IMR-90 (cell line): ENCODE measurements around the gene HPGDS. TPM values are rescaled to one million over a fixed set of nuclear protein-coding genes. Genes with fewer than 3 reads are reported as not detected.

Source experiments
- ATAC-seq: fragments of 200-7000 bp; cut with Tn5 transposase; 2 replicates; pipeline ENCODE4 v1.9.1; 2020; ENCODE audit warnings: low read depth, mild to moderate bottlenecking, moderate library complexity
- BruUV-seq: library from RNA; stranded (reverse); fragments of 400-500 nt; replicated peaks from 2 replicates; lab custom pipeline; 2021; lab: Mats Ljungman, UMichigan
- CTCF ChIA-PET: fragments of 300-600 bp; formaldehyde crosslinking; extraction: SDS; loops from one replicate; lab custom pipeline; 2021; ENCODE audit warnings: antibody characterized with exemption; lab: Yijun Ruan, JAX
- POLR2A ChIA-PET: fragments of 300-600 bp; sonication (Branson Sonifier 250); formaldehyde crosslinking; loops from one replicate; lab custom pipeline; 2022; ENCODE audit warnings: antibody characterized with exemption; ENCODE audit not compliant: unreplicated experiment; lab: Charles Lee
- DNase-seq: peaks from one replicate; pipeline ENCODE4 v3.0.0; 2013
- H2AFZ ChIP-seq: replicated peaks from 2 replicates; pipeline ENCODE3; 2013; ENCODE audit warnings: low read length, mild to moderate bottlenecking; ENCODE audit not compliant: poor library complexity
- H2AK5ac ChIP-seq: 2 replicates; pipeline ENCODE4 v1.6.1; 2013; ENCODE audit warnings: low read depth, low read length, inconsistent platforms
- H2AK9ac ChIP-seq: replicated peaks from 2 replicates; pipeline ENCODE3; 2013; ENCODE audit warnings: mild to moderate bottlenecking, low read depth, low read length, moderate library complexity; ENCODE audit not compliant: poor library complexity
- H2BK120ac ChIP-seq: 2 replicates; pipeline ENCODE4 v1.6.1; 2013; ENCODE audit warnings: low read depth, low read length, inconsistent platforms
- H2BK15ac ChIP-seq: 3 replicates; pipeline ENCODE4 v1.6.1; 2013; ENCODE audit warnings: low read depth, low read length, inconsistent platforms
- H2BK20ac ChIP-seq: 2 replicates; pipeline ENCODE4 v1.6.1; 2013; ENCODE audit warnings: low read depth, mild to moderate bottlenecking, inconsistent platforms, low read length, moderate library complexity
- H2BK5ac ChIP-seq: 2 replicates; pipeline ENCODE4 v1.6.1; 2013; ENCODE audit warnings: mild to moderate bottlenecking, low read depth, low read length, inconsistent platforms; ENCODE audit not compliant: poor library complexity, severe bottlenecking
- H3K14ac ChIP-seq: replicated peaks from 2 replicates; pipeline ENCODE4 v1.6.1; 2013; ENCODE audit warnings: low read depth, low read length, inconsistent platforms
- H3K18ac ChIP-seq: 2 replicates; pipeline ENCODE4 v1.6.1; 2013; ENCODE audit warnings: low read depth, low read length, control low read depth
- H3K23ac ChIP-seq: 2 replicates; pipeline ENCODE4 v1.6.1; 2013; ENCODE audit warnings: low read depth, low read length, inconsistent platforms
- H3K27ac ChIP-seq: 2 replicates; pipeline ENCODE4 v1.5.1; 2013; ENCODE audit warnings: mild to moderate bottlenecking, control low read depth, low read length; ENCODE audit not compliant: insufficient read depth
- H3K27me3 ChIP-seq: 2 replicates; pipeline ENCODE4 v1.6.1; 2013; ENCODE audit warnings: low read length; ENCODE audit not compliant: control insufficient read depth, insufficient read depth
- H3K36me3 ChIP-seq: 2 replicates; pipeline ENCODE4 v1.6.1; 2013; ENCODE audit warnings: low read length, mixed read lengths; ENCODE audit not compliant: control insufficient read depth, insufficient read depth
- H3K4ac ChIP-seq: 2 replicates; pipeline ENCODE4 v1.6.1; 2013; ENCODE audit warnings: low read depth, low read length, inconsistent platforms
- H3K4me1 ChIP-seq: 2 replicates; pipeline ENCODE4 v1.6.1; 2013; ENCODE audit warnings: low read length, mixed read lengths; ENCODE audit not compliant: control insufficient read depth, insufficient read depth
- H3K4me2 ChIP-seq: 2 replicates; pipeline ENCODE4 v1.6.1; 2013; ENCODE audit warnings: low read depth, mild to moderate bottlenecking, control low read depth, low read length, moderate library complexity
- H3K4me3 ChIP-seq: 2 replicates; pipeline ENCODE4 v1.5.1; 2013; ENCODE audit warnings: low read depth, mild to moderate bottlenecking, control low read depth, low read length, moderate library complexity; ENCODE audit not compliant: insufficient read depth
- H3K56ac ChIP-seq: 2 replicates; pipeline ENCODE4 v1.6.1; 2013; ENCODE audit warnings: low read length, inconsistent platforms; ENCODE audit not compliant: insufficient read depth; ENCODE audit errors: extremely low read depth
- H3K79me1 ChIP-seq, 2 experiments: 2 replicates each; pipeline ENCODE4 v1.6.1; 2013; ENCODE audit warnings: low read length in 2 of 2, inconsistent platforms in 1 of 2, low read depth in 1 of 2
- H3K9ac ChIP-seq: 2 replicates; pipeline ENCODE4 v1.6.1; 2013; ENCODE audit warnings: low read depth, low read length, control low read depth
- H3K9me1 ChIP-seq: 2 replicates; pipeline ENCODE4 v1.6.1; 2013; ENCODE audit warnings: low read length, inconsistent platforms; ENCODE audit not compliant: insufficient read depth
- H3K9me3 ChIP-seq: 2 replicates; pipeline ENCODE4 v1.6.1; 2013; ENCODE audit warnings: low read length; ENCODE audit not compliant: control insufficient read depth, insufficient read depth
- H4K20me1 ChIP-seq: 2 replicates; pipeline ENCODE4 v1.6.1; 2013; ENCODE audit warnings: low read length, inconsistent platforms; ENCODE audit not compliant: insufficient read depth
- H4K5ac ChIP-seq: 2 replicates; pipeline ENCODE4 v1.6.1; 2013; ENCODE audit warnings: mild to moderate bottlenecking, low read depth, low read length, control low read depth
- H4K8ac ChIP-seq, 2 experiments: 2 replicates each; pipeline ENCODE4 v1.6.1; 2013; ENCODE audit warnings: low read depth in 2 of 2, low read length in 2 of 2, control low read depth in 1 of 2, inconsistent platforms in 1 of 2
- H4K91ac ChIP-seq: 2 replicates; pipeline ENCODE4 v1.6.1; 2013; ENCODE audit warnings: low read depth, low read length, inconsistent platforms; ENCODE audit not compliant: insufficient read depth
- BHLHE40 ChIP-seq: fragments of 150-350 bp; IDR thresholded peaks from 2 replicates; pipeline ENCODE4 v1.6.1; 2016; ENCODE audit warnings: mild to moderate bottlenecking, low read depth, low read length
- CEBPB ChIP-seq: IDR thresholded peaks from 2 replicates; pipeline ENCODE4 v1.6.1; 2012; ENCODE audit warnings: low read depth, low read length, improper control_type of control experiment
- CHD1 ChIP-seq: IDR thresholded peaks from 2 replicates; pipeline ENCODE4 v1.6.1; 2012; ENCODE audit warnings: low read depth, low read length, improper control_type of control experiment
- FOS ChIP-seq: fragments of 150-350 bp; IDR thresholded peaks from 2 replicates; pipeline ENCODE4 v1.6.1; 2016; ENCODE audit warnings: low read depth, low read length
- MAFK ChIP-seq: IDR thresholded peaks from 2 replicates; pipeline ENCODE4 v1.6.1; 2012; ENCODE audit warnings: low read depth, low read length, improper control_type of control experiment
- MAZ ChIP-seq: IDR thresholded peaks from 2 replicates; pipeline ENCODE4 v1.6.1; 2012; ENCODE audit warnings: low read depth, mild to moderate bottlenecking, low read length, improper control_type of control experiment, moderate library complexity, borderline replicate concordance
- MXI1 ChIP-seq: IDR thresholded peaks from 2 replicates; pipeline ENCODE4 v1.6.1; 2012; ENCODE audit warnings: low read depth, mild to moderate bottlenecking, low read length, moderate library complexity, borderline replicate concordance
- NFE2L2 ChIP-seq: fragments of 150-350 bp; IDR thresholded peaks from 2 replicates; pipeline ENCODE4 v1.6.1; 2016; ENCODE audit warnings: low read depth, mild to moderate bottlenecking, low read length
- POLR2A ChIP-seq: IDR thresholded peaks from 2 replicates; pipeline ENCODE4 v1.6.1; 2012; ENCODE audit warnings: mild to moderate bottlenecking, low read depth, low read length
- RAD21 ChIP-seq: IDR thresholded peaks from 2 replicates; pipeline ENCODE4 v1.6.1; 2012; ENCODE audit warnings: low read length, improper control_type of control experiment
- RCOR1 ChIP-seq: IDR thresholded peaks from 2 replicates; pipeline ENCODE4 v1.6.1; 2012; ENCODE audit warnings: mild to moderate bottlenecking, low read length, improper control_type of control experiment; ENCODE audit not compliant: insufficient replicate concordance
- RFX5 ChIP-seq: IDR thresholded peaks from 2 replicates; pipeline ENCODE4 v1.8.0; 2012; ENCODE audit warnings: low read depth, mild to moderate bottlenecking, low read length, moderate library complexity
- SMC3 ChIP-seq: fragments of 150-350 bp; IDR thresholded peaks from 2 replicates; pipeline ENCODE4 v1.6.1; 2016; ENCODE audit warnings: low read depth, mild to moderate bottlenecking, antibody characterized with exemption, low read length, moderate library complexity
- WGBS, 2 experiments: methylation state at CpG; one replicate each; pipeline versions ENCODE4 v1.1.5 to v1.1.7; 2013; ENCODE audit warnings: missing lambda C conversion rate in 2 of 2; ENCODE audit not compliant: insufficient read length in 1 of 2; ENCODE audit errors: extremely low coverage in 2 of 2; 5-methylcytosine and 5-hydroxymethylcytosine counted together
- dilution Hi-C: fragments of 300-500 bp; cut with HindIII; formaldehyde crosslinking; loops from one replicate; pipeline ENCODE4 v1.14.3; 2018; ENCODE audit warnings: low sequenced_read_pairs; ENCODE audit not compliant: unreplicated experiment
- in situ Hi-C: fragments of 300-500 bp; cut with MboI; formaldehyde crosslinking; loops from 3 replicates; pipeline ENCODE4 v1.14.3; 2019; ENCODE audit warnings: low sequenced_read_pairs, inconsistent platforms, mixed read lengths
- intact Hi-C: fragments of 100-400 bp; cut with micrococcal nuclease; formaldehyde crosslinking; loops from 2 replicates; pipeline ENCODE4 v1.10.0; 2022
- polyA plus RNA-seq, 3 experiments: library from polyadenylated mRNA; depleted of rRNA; stranded (reverse); fragments of >200 nt; gene quantifications; 2 replicates each; pipeline ENCODE4 v1.2.3, GENCODE V29; 2012; ENCODE audit warnings: low replicate concordance in 1 of 3
- total RNA-seq: library from RNA; depleted of rRNA; stranded (reverse); fragments of >200 nt; gene quantifications from 2 replicates; pipeline ENCODE4 v1.2.3, GENCODE V29; 2012
- TF ChIP-seq, protein P1 (sequence below): fragments of 150-350 bp; IDR thresholded peaks from 2 replicates; pipeline ENCODE4 v1.6.1; 2016; ENCODE audit warnings: low read depth, mild to moderate bottlenecking, low read length, moderate library complexity, borderline replicate concordance
- TF ChIP-seq, protein P2 (sequence below): conservative IDR thresholded peaks from 2 replicates; pipeline ENCODE4 v1.5.1; 2012; ENCODE audit warnings: mild to moderate bottlenecking, low read depth, low read length, improper control_type of control experiment
- TF ChIP-seq, protein P3 (sequence below): fragments of 150-350 bp; IDR thresholded peaks from 2 replicates; pipeline ENCODE4 v1.6.1; 2017; ENCODE audit warnings: mild to moderate bottlenecking, antibody characterized with exemption, low read length, low read depth

HPGDS gene
- total and polyA plus RNA-seq, 2 of the 4 experiments (the other 2 are of a cell fraction): not detected

DNA sequence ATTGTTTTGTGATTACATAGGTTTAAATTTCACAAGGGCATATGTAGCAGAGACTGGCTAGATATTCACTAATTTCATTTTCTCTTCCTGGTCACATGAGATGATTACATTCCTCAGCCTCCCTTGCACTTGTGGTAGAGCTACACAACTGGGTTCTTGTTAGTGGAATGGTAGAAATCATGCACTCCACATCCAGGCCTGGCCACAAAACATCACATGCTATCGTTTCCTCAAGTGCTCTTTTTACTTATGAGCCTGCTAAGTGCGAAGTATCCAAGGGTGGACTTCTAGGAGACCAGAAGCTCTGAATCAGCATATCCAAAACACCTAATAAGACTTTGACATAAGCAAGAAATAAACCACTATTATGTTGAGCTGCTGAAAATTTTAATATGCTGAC lies 26.4 kb upstream of the HPGDS start:
- WGBS, 2 experiments: no CpG with 5 or more reads among the region's 2 CpGs
- intact Hi-C loops: no loop called here
- BruUV-seq: no TSS peak

More for the DNA sequence above, 26.4 kb upstream of the HPGDS start:
- ATAC-seq (no peak), DNase-seq (no peak)
- dilution Hi-C loops: no loop called here
- Histone ChIP-seq H2AK9ac (no peak overlapping the region), H2AK5ac (no peak overlapping the region), H3K36me3 (no peaks in the 10 kb centered on the region), H3K18ac (no peak overlapping the region), H4K5ac (no peak overlapping the region), H3K9ac (no peak overlapping the region), H3K4ac (no peak overlapping the region), H2BK15ac (no peak overlapping the region), H3K4me1 (no peaks in the 10 kb centered on the region), H3K14ac (no peak overlapping the region), H2BK20ac (no peak overlapping the region), H3K23ac (no peak overlapping the region), H3K79me1 (no peaks in the 10 kb centered on the region), H4K8ac (no peak overlapping the region), H3K9me3 (no peaks in the 10 kb centered on the region), H2BK5ac (no peak overlapping the region), H4K91ac (no peak overlapping the region), H2BK120ac (no peak overlapping the region), H3K27me3 (peaks cover 3% of the 10 kb centered on the region; the same call in 1 of the 2 replicates), H3K4me2 (no peak overlapping the region), H3K56ac (no peak overlapping the region), H3K4me3 (no peak overlapping the region), H3K27ac (no peak overlapping the region), H3K9me1 (no peaks in the 10 kb centered on the region), H2AFZ (peak overlapping the region; percentile 41), H4K20me1 (no peaks in the 10 kb centered on the region)
- ChIA-PET CTCF (no interaction called here), POLR2A (no interaction called here)
- TF ChIP-seq SMC3 (no peak), RAD21 (no peak), MXI1 (no peak), POLR2A (no peak), RCOR1 (no peak), CHD1 (no peak), RFX5 (no peak), BHLHE40 (no peak), MAZ (no peak), CEBPB (no peak), FOS (no peak), MAFK (no peak), NFE2L2 (no peak)
- TF ChIP-seq, protein P1, sequence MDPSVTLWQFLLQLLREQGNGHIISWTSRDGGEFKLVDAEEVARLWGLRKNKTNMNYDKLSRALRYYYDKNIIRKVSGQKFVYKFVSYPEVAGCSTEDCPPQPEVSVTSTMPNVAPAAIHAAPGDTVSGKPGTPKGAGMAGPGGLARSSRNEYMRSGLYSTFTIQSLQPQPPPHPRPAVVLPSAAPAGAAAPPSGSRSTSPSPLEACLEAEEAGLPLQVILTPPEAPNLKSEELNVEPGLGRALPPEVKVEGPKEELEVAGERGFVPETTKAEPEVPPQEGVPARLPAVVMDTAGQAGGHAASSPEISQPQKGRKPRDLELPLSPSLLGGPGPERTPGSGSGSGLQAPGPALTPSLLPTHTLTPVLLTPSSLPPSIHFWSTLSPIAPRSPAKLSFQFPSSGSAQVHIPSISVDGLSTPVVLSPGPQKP: no peak
- TF ChIP-seq, protein P2, sequence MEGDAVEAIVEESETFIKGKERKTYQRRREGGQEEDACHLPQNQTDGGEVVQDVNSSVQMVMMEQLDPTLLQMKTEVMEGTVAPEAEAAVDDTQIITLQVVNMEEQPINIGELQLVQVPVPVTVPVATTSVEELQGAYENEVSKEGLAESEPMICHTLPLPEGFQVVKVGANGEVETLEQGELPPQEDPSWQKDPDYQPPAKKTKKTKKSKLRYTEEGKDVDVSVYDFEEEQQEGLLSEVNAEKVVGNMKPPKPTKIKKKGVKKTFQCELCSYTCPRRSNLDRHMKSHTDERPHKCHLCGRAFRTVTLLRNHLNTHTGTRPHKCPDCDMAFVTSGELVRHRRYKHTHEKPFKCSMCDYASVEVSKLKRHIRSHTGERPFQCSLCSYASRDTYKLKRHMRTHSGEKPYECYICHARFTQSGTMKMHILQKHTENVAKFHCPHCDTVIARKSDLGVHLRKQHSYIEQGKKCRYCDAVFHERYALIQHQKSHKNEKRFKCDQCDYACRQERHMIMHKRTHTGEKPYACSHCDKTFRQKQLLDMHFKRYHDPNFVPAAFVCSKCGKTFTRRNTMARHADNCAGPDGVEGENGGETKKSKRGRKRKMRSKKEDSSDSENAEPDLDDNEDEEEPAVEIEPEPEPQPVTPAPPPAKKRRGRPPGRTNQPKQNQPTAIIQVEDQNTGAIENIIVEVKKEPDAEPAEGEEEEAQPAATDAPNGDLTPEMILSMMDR: no peak
- TF ChIP-seq, protein P3, sequence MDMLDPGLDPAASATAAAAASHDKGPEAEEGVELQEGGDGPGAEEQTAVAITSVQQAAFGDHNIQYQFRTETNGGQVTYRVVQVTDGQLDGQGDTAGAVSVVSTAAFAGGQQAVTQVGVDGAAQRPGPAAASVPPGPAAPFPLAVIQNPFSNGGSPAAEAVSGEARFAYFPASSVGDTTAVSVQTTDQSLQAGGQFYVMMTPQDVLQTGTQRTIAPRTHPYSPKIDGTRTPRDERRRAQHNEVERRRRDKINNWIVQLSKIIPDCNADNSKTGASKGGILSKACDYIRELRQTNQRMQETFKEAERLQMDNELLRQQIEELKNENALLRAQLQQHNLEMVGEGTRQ: no peak
- in situ Hi-C loops: no loop called here
